C4-2B (cell line): ENCODE results near the gene CHN2.

Source experiments
- ZFX ChIP-seq: fragments of 450-650 bp; IDR thresholded peaks from 2 replicates; pipeline ENCODE4 v1.6.1; 2017
- TF ChIP-seq, protein P1 (sequence below): fragments of 450-650 bp; conservative IDR thresholded peaks from 2 replicates; pipeline ENCODE4 v1.5.1; 2017; ENCODE audit warnings: mild to moderate bottlenecking

DNA sequence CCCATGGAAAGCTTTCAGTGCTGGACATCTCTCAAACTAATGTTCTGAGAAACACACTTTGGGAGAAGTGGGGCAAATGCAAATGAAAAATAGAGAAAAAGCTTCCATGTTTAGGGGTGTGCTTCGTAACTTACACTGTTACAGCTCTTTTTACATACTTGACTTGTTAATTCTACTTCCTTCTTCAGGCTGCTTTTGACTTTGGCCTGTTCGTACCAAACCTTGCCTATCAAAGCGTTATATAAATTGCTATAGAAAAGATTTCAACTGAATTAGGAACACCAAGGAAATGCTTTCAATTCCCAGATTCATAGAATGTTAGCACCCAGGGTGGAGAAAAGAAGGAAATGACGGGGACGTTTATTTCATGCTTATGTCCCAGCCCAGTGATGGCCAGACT lies 228.3 kb downstream of the CHN2 start:
- TF ChIP-seq, protein P1, sequence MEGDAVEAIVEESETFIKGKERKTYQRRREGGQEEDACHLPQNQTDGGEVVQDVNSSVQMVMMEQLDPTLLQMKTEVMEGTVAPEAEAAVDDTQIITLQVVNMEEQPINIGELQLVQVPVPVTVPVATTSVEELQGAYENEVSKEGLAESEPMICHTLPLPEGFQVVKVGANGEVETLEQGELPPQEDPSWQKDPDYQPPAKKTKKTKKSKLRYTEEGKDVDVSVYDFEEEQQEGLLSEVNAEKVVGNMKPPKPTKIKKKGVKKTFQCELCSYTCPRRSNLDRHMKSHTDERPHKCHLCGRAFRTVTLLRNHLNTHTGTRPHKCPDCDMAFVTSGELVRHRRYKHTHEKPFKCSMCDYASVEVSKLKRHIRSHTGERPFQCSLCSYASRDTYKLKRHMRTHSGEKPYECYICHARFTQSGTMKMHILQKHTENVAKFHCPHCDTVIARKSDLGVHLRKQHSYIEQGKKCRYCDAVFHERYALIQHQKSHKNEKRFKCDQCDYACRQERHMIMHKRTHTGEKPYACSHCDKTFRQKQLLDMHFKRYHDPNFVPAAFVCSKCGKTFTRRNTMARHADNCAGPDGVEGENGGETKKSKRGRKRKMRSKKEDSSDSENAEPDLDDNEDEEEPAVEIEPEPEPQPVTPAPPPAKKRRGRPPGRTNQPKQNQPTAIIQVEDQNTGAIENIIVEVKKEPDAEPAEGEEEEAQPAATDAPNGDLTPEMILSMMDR, result no peak
- no peak for TF ChIP-seq ZFX
